GM21367 (cell line): ENCODE measurements around the gene NAB1.

Experiments
- ATAC-seq: cut with Tn5 transposase; IDR thresholded peaks from one replicate; pipeline ENCODE4 v1.9.1; 2021; ENCODE audit not compliant: unreplicated experiment

NAB1 gene

GRCh38 chr2:190711069-190711468, 62.2 kb downstream of the NAB1 start:
- no peak for ATAC-seq

GRCh38 chr2:190713471-190713870, 64.6 kb downstream of the NAB1 start:
- ATAC-seq, result no peak

- no peak for ATAC-seq
These were observed 66.1 kb downstream of the NAB1 start for GRCh38 chr2:190714958-190715357.

- ATAC-seq, result no peak
These were observed 67.4 kb downstream of the NAB1 start for GRCh38 chr2:190716176-190716807.

GRCh38 chr2:190717306-190717705, 68.4 kb downstream of the NAB1 start:
- no peak for ATAC-seq

GRCh38 chr2:190717764-190718651, 69.1 kb downstream of the NAB1 start:
- no peak for ATAC-seq

- ATAC-seq, result peak; percentile 59
These were observed 70.0 kb downstream of the NAB1 start for GRCh38 chr2:190718652-190719526.

GRCh38 chr2:190720276-190720675, 71.4 kb downstream of the NAB1 start:
- no peak for ATAC-seq

GRCh38 chr2:190720691-190721090, 71.8 kb downstream of the NAB1 start:
- ATAC-seq, result no peak

GRCh38 chr2:190722061-190722759, 73.3 kb downstream of the NAB1 start:
- peak; percentile 47 for ATAC-seq

GRCh38 chr2:190722835-190723234, 74.0 kb downstream of the NAB1 start:
- ATAC-seq, result no peak

GRCh38 chr2:190723397-190724090, 74.7 kb downstream of the NAB1 start:
- ATAC-seq, result no peak

GRCh38 chr2:190726255-190726654, 77.4 kb downstream of the NAB1 start:
- no peak for ATAC-seq

- no peak for ATAC-seq
These were observed 87.5 kb downstream of the NAB1 start for GRCh38 chr2:190736355-190736754.

GRCh38 chr2:190740449-190740848, 91.6 kb downstream of the NAB1 start:
- no peak for ATAC-seq
